COLO668 (cell line): Measurements from ENCODE around the gene BID.

ENCODE experiments used
- DNase-seq: peaks from one replicate; lab custom pipeline; 2025; ENCODE audit not compliant: unreplicated experiment; lab: John Stamatoyannopoulos, UW

Gene BID

DNA sequence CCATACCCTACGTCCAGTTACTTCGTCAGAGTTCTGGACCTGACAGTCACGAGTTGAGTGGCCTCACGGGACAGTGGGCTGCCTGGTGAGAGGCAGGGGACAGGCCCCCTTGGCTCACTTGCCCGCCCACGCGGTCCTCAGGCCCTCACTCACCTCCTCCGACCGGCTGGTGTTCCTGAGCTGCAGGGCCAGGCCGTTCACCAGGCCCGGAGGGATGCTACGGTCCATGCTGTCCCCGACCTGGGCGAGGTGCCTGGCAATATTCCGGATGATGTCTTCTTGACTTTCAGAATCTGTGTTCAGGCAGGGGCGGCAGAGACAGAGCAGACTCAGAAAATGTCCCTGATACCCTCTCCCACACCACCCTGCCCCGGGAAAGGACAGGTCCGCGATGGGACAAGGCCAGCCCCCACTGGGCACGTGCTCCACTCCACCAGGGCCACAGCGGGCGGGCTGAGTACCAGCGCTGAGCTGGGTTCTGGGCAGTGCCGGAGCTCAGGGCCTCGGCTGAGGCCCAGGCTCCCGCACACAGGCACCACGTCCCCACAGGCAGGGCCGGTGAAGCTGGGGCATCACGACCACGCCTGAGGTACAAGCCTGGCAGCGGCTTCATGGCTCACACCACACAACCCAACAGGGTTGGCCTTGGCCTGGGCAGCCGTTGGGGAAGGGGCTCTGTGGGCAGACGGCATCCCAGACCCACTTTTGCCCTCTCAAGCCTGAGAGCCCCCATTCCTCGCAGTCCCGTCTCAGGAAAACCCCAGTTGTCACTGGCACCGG, 34.9 kb downstream of the BID start:
- no peak for DNase-seq

DNA sequence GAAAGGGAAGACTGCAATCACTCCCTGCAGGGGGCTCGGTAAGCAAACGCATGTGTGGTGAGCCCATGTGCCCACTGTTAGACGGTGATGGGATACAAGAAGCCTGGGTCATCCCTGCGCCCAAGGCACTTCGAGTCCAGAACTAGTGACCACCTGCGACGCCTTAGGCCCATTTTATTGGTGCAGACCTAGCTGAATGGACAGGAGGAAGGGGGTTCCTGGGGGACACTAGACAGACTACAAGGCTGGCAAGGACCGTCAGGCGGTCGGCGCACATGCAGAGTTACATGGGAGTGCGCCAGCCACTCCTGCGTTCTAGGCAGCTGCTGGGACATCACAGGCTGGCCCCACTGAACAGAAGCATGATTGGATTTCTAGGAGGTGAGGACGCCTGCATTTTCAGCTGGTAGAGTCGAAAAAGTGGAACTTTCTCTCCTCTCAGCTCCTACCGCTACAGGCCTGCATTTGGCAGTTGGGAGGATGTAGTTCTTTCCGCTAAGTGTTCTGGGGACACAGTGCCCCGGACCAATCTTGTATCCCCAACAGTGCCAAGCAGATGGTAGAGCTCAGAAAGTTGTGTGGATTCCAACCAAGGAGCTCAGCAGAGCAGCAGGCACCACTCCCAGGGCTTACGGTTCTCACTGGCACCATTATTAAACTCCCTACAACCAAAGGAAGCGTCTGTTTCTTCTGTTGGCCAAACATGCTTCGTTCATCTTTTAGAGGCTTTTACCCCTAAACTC, 35.7 kb downstream of the BID start:
- no peak for DNase-seq

- DNase-seq: no peak
Measured at GRCh38 chr22:17734187-17734586, 40.1 kb downstream of the BID start.

DNA sequence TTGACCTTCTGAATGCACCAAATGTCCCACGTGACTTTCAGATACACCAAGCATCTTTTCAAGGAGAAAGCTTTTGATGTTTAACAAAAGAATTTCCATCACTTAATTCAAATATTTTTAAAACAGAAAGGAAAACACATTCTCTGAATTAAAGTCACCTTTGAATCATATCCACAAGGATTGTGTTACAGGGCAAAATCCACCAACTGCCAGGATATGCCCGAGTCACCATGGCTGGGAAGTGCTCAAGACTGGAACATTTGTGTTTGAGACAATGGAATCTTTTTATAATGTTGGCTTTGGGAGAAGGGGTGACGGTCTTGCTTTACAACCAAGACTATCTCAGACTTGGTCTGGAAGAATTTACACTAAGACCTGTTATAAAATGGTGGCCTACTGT, 40.8 kb downstream of the BID start:
- no peak for DNase-seq

DNA sequence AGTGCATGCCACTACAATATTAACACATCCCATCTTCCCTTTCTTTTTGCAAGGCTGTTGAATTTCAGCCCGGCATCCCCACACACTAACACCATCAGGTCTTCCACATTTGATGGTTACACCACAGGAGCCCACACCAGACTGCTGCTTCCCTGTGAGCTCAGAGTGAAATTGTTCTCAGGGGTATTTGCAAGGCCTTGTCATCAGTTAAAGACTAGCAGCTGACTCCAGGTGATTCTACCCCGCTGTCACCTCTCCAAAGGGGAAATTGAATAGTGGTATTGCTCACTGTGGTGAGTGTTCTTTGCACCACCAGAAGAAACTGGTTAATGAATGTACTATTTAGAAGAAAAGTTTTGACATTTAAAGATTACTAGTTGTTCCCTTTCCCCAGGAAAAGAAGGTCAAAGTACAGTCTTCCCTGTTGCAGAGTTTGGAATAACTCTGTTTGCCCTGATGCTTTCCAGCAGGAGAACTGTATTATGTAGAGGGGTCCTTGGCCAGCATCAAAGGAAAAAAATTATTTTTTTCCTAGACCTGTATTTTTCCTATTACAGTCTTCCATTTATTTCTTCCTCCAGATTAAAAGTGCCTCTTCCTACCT, 41.9 kb downstream of the BID start:
- no peak for DNase-seq

- no peak for DNase-seq
Measured at GRCh38 chr22:17729561-17729960, 44.7 kb downstream of the BID start.

DNA sequence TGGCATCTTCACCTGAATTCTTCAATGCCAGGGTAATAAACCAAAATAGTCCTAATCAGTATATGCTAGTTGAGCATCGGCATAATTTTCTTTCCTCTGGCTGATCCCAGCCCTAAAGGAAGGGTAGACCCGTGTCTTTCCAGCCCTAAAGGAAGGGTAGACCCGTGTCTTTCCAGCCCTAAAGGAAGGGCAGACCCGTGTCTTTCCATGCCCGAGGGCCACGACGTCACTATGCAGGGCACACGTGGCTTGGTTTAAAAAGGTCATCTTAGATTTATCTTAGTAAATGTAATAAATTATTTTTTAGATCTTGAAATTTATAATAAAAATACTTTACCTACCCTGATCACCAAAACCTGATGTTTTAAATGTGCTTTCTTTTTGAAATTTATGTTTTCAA, 45.5 kb downstream of the BID start:
- DNase-seq: no peak

DNA sequence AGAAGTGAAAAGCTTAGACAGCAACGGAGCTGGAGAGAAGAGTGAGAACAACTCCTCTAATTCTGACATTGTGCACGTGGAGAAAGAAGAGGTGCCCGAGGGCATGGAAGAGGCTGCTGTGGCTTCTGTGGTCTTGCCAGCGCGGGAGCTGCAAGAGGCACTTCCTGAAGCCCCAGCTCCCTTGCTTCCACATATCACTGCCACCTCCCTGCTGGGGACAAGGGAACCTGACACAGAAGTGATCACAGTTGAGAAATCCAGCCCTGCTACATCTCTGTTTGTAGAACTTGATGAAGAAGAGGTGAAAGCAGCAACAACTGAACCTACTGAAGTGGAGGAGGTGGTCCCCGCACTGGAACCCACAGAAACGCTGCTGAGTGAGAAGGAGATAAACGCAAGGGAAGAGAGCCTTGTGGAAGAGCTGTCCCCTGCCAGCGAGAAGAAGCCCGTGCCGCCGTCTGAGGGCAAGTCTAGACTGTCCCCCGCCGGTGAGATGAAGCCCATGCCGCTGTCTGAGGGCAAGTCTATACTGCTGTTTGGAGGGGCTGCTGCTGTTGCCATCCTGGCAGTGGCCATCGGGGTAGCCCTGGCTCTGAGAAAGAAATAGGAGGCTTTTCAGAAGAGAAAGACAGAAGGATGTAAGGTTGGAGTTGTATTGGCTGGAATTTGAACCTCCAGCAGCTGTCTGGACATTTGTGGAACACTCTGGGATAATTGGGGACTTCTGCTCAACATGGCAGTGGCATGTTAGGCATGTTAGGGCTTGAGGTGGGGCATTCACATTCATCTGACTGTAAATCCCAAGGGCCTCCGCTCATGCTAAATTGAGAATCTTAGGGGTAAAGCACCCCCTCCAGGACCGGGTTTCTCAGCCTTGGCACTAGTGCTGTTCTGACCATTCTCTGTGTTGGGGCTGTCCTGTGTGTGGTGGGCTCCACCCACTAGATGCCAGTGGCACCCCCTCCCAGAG, 47.1 kb downstream of the BID start:
- no peak for DNase-seq

GRCh38 chr22:17726006-17726927, 48.0 kb downstream of the BID start:
- no peak for DNase-seq

- no peak for DNase-seq
Measured at GRCh38 chr22:17725500-17725796, 48.8 kb downstream of the BID start.

DNA sequence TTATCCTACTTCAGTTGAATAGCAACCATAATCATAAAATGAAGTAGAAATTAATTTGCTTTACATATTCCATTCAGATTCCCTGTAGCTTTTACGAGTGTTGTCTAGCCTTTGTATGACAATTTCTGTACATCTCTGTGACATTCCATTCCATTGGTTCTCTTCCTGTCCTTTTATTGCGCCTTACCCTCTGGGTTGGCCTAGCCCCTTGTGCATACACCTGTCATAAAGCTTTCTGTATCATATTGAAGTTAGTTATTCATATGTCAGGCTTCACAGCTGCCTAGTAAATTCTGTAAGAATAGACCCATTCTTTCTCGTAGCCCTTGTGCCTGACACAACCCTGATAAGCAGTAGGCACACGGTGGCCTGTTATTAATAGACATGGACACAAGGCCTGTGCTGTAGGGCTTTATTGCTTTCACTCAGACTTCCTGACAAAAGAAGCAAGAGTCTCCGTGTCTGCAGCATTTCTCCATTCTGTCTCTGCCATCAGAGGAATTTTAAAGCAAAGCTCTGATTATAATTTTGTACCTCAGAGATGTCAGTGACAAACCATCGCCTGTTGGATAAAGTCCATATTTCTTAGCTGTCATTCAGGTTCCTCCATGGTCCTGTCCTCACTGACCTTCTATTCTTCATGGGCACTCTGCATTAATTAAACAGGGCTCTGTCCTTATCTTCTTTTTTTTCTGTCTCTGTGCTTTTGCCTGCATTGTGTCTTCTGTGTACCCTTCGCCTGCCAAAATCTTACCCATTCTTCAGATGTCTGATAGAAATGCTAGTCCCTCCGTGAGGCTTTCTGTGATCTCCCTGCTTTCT, 49.4 kb downstream of the BID start:
- DNase-seq: no peak

- no peak for DNase-seq
Measured at GRCh38 chr22:17724241-17724640, 50.0 kb downstream of the BID start.

GRCh38 chr22:17719911-17720310, 54.4 kb downstream of the BID start:
- DNase-seq: no peak

GRCh38 chr22:17717708-17718107, 56.6 kb downstream of the BID start:
- DNase-seq: no peak

GRCh38 chr22:17716529-17716928, 57.7 kb downstream of the BID start:
- no peak for DNase-seq

DNA sequence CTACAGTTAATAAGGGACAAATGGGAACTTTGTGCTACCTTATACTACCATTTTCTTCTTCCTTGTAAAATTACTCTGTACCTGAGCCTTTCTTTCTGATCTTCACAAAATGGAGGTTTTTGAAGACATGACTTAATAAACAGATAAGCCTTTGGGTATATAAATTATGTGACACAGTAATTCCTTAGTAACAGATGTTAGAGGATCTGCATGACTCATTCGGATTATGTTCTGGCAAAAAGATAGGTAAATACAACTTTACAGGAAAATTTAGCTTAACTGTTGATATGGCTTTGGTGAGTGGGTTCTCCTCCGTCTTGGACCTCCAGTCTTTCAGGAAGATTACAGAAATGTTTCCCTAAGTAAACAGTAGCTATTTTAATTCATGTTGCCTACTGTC, 61.8 kb downstream of the BID start:
- DNase-seq: no peak

DNA sequence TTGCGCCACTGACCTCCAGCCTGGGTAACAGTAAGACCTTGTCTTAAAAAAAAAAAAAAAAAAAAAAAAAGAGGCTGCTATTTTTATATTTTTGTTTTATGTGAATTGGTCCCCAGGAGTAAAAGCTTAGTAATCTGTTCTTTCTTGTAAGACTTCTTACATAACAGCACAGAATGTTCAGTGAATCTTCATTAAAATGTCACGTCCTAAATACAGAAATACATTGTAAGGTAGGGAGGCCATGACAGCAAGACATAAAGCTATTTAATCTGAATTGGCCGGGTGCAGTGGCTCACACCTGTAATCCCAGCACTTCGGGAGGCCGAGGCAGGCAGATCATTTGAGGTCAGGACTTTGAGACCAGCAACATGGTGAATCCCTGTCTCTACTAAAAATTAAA, 64.2 kb downstream of the BID start:
- no peak for DNase-seq

GRCh38 chr22:17707526-17707925, 66.7 kb downstream of the BID start:
- no peak for DNase-seq

- DNase-seq: no peak
Measured at GRCh38 chr22:17706947-17707346, 67.3 kb downstream of the BID start.
